Parathyroid adenoma (tissue), 2 donors: Measurements from ENCODE around the gene PLA2G2D.

Experiments
- H2AFZ ChIP-seq: fragments of 300-600 bp; sonication (generic); one replicate; pipeline ENCODE4 v1.7.0; 2017; ENCODE audit warnings: antibody characterized with exemption, mild to moderate bottlenecking
- H3K27ac ChIP-seq: fragments of 300-600 bp; sonication (generic); one replicate; pipeline ENCODE4 v1.7.0; 2017
- H3K27me3 ChIP-seq: fragments of 300-600 bp; sonication (generic); one replicate; pipeline ENCODE4 v1.7.0; 2017; ENCODE audit warnings: low read length; ENCODE audit not compliant: control insufficient read depth, insufficient read depth
- H3K36me3 ChIP-seq: fragments of 300-600 bp; sonication (generic); one replicate; pipeline ENCODE4 v1.7.0; 2017; ENCODE audit warnings: low read length; ENCODE audit not compliant: control insufficient read depth, insufficient read depth
- H3K4me1 ChIP-seq: fragments of 300-600 bp; sonication (generic); one replicate; pipeline ENCODE4 v1.7.0; 2017; ENCODE audit warnings: control low read depth
- H3K4me2 ChIP-seq: fragments of 300-600 bp; sonication (generic); one replicate; pipeline ENCODE4 v1.7.0; 2017; ENCODE audit warnings: low read length
- H3K4me3 ChIP-seq: fragments of 300-600 bp; sonication (generic); one replicate; pipeline ENCODE4 v1.7.0; 2017; ENCODE audit warnings: low read depth, low read length
- H3K79me2 ChIP-seq: fragments of 300-600 bp; sonication (generic); one replicate; pipeline ENCODE4 v1.7.0; 2017; ENCODE audit warnings: control low read depth
- H3K9ac ChIP-seq: fragments of 300-600 bp; sonication (generic); one replicate; pipeline ENCODE4 v1.7.0; 2017; ENCODE audit warnings: mild to moderate bottlenecking
- H3K9me3 ChIP-seq: fragments of 300-600 bp; sonication (generic); one replicate; pipeline ENCODE4 v1.7.0; 2017; ENCODE audit warnings: low read length; ENCODE audit not compliant: control insufficient read depth
- CTCF ChIP-seq: fragments of 300-600 bp; sonication (generic); IDR thresholded peaks from one replicate; pipeline ENCODE4 v1.7.0; 2017; ENCODE audit warnings: antibody characterized with exemption, mild to moderate bottlenecking
- donor health status: primary hyperparathyroidism.

PLA2G2D gene

GRCh38 chr1:20109223-20109856 lies 10.0 kb downstream of the PLA2G2D start:
- TF ChIP-seq CTCF: no peak
- H3K4me1 ChIP-seq: no peaks in the 10 kb centered on the region
- no peaks in the 10 kb centered on the region for H3K27me3 ChIP-seq
- no peaks in the 10 kb centered on the region for H3K36me3 ChIP-seq
- no peaks in the 10 kb centered on the region for H3K79me2 ChIP-seq
- H2AFZ ChIP-seq: no peak overlapping the region
- no peak overlapping the region for H3K4me2 ChIP-seq
- H3K4me3 ChIP-seq: no peak overlapping the region
- H3K9ac ChIP-seq: no peak overlapping the region
- no peaks in the 10 kb centered on the region for H3K9me3 ChIP-seq
- H3K27ac ChIP-seq: no peak overlapping the region

- Histone ChIP-seq H3K9ac (no peak overlapping the region), H3K36me3 (no peaks in the 10 kb centered on the region), H3K79me2 (no peaks in the 10 kb centered on the region), H3K27ac (no peak overlapping the region), H3K27me3 (no peaks in the 10 kb centered on the region), H3K4me2 (no peak overlapping the region), H2AFZ (no peak overlapping the region), H3K4me1 (no peaks in the 10 kb centered on the region), H3K9me3 (no peaks in the 10 kb centered on the region), H3K4me3 (no peak overlapping the region)
- TF ChIP-seq CTCF: no peak
These were observed 10.8 kb downstream of the PLA2G2D start for GRCh38 chr1:20108366-20109123.

GRCh38 chr1:20107796-20108195 lies 11.5 kb downstream of the PLA2G2D start:
- no peak overlapping the region for H3K4me3 ChIP-seq
- no peaks in the 10 kb centered on the region for H3K4me1 ChIP-seq
- H2AFZ ChIP-seq: no peak overlapping the region
- H3K9me3 ChIP-seq: no peaks in the 10 kb centered on the region
- H3K36me3 ChIP-seq: no peaks in the 10 kb centered on the region
- H3K27me3 ChIP-seq: no peaks in the 10 kb centered on the region
- no peak overlapping the region for H3K27ac ChIP-seq
- TF ChIP-seq CTCF: no peak
- no peak overlapping the region for H3K9ac ChIP-seq
- H3K4me2 ChIP-seq: no peak overlapping the region
- no peaks in the 10 kb centered on the region for H3K79me2 ChIP-seq

- Histone ChIP-seq H3K4me1 (no peaks in the 10 kb centered on the region), H3K4me2 (no peak overlapping the region), H3K9ac (no peak overlapping the region), H3K27ac (no peak overlapping the region), H2AFZ (no peak overlapping the region), H3K36me3 (no peaks in the 10 kb centered on the region), H3K4me3 (no peak overlapping the region), H3K27me3 (no peaks in the 10 kb centered on the region), H3K79me2 (no peaks in the 10 kb centered on the region), H3K9me3 (no peaks in the 10 kb centered on the region)
- TF ChIP-seq CTCF: no peak
These were observed 12.0 kb downstream of the PLA2G2D start for GRCh38 chr1:20107351-20107750.

- H3K9me3 ChIP-seq: no peaks in the 10 kb centered on the region
- TF ChIP-seq CTCF: no peak
- no peak overlapping the region for H3K27ac ChIP-seq
- no peaks in the 10 kb centered on the region for H3K79me2 ChIP-seq
- H3K36me3 ChIP-seq: no peaks in the 10 kb centered on the region
- H3K9ac ChIP-seq: no peak overlapping the region
- no peaks in the 10 kb centered on the region for H3K4me1 ChIP-seq
- H3K4me3 ChIP-seq: no peak overlapping the region
- no peak overlapping the region for H3K4me2 ChIP-seq
- no peak overlapping the region for H2AFZ ChIP-seq
- H3K27me3 ChIP-seq: no peaks in the 10 kb centered on the region
These were observed 13.5 kb downstream of the PLA2G2D start for GRCh38 chr1:20105856-20106255.
